Loucy (cell line): ENCODE data around the gene SMAD7.

Experiments
- H2AFZ ChIP-seq: fragments of 200-600 bp; sonication (generic); 2 replicates; pipeline ENCODE4 v1.6.0; 2016; ENCODE audit warnings: antibody characterized with exemption, mild to moderate bottlenecking, low read length, moderate library complexity
- H3F3A ChIP-seq: fragments of 200-600 bp; 2 replicates; pipeline ENCODE4 v1.6.0; 2016; ENCODE audit warnings: antibody characterized with exemption, low read depth, mild to moderate bottlenecking
- H3K27me3 ChIP-seq: fragments of 200-600 bp; sonication (generic); 2 replicates; pipeline ENCODE4 v1.6.1; 2014; ENCODE audit warnings: low read length, mild to moderate bottlenecking; ENCODE audit not compliant: insufficient read depth, poor library complexity, severe bottlenecking
- H3K36me3 ChIP-seq: fragments of 200-600 bp; sonication (generic); 2 replicates; pipeline ENCODE4 v1.6.1; 2016; ENCODE audit warnings: low read length; ENCODE audit not compliant: insufficient read depth
- H3K4me1 ChIP-seq: fragments of 200-600 bp; sonication (generic); 2 replicates; pipeline ENCODE4 v1.5.1; 2014; ENCODE audit warnings: low read length, mild to moderate bottlenecking; ENCODE audit not compliant: insufficient read depth, poor library complexity, severe bottlenecking
- H3K4me2 ChIP-seq: fragments of 200-600 bp; sonication (generic); 2 replicates; pipeline ENCODE4 v1.6.0; 2014; ENCODE audit warnings: antibody characterized with exemption, low read length, low read depth, mild to moderate bottlenecking; ENCODE audit not compliant: poor library complexity, severe bottlenecking
- H3K4me3 ChIP-seq: fragments of 200-600 bp; sonication (generic); 2 replicates; pipeline ENCODE4 v1.5.1; 2014; ENCODE audit warnings: low read length, mild to moderate bottlenecking, mixed read lengths; ENCODE audit not compliant: poor library complexity, severe bottlenecking
- H3K79me2 ChIP-seq: fragments of 200-600 bp; sonication (generic); 2 replicates; pipeline ENCODE4 v1.6.1; 2014; ENCODE audit warnings: low read length; ENCODE audit not compliant: insufficient read depth
- H3K9ac ChIP-seq: fragments of 200-600 bp; sonication (generic); 2 replicates; pipeline ENCODE4 v1.6.0; 2014; ENCODE audit warnings: mild to moderate bottlenecking, low read depth, low read length, moderate library complexity; ENCODE audit not compliant: poor library complexity, severe bottlenecking
- H3K9me2 ChIP-seq: fragments of 200-600 bp; sonication (generic); replicated peaks from 2 replicates; pipeline ENCODE4 v1.6.1; 2016; ENCODE audit warnings: low read depth, low read length, mixed read lengths
- H3K9me3 ChIP-seq: fragments of 200-600 bp; sonication (generic); 2 replicates; pipeline ENCODE4 v1.6.1; 2014; ENCODE audit warnings: mild to moderate bottlenecking, antibody characterized with exemption, low read length, low read depth; ENCODE audit not compliant: insufficient read depth
- H4K20me1 ChIP-seq: fragments of 200-600 bp; sonication (generic); 2 replicates; pipeline ENCODE4 v1.6.0; 2014; ENCODE audit warnings: antibody characterized with exemption, low read length, mild to moderate bottlenecking; ENCODE audit not compliant: insufficient read depth, poor library complexity, severe bottlenecking
- EZH2phosphoT487 ChIP-seq: fragments of 200-600 bp; IDR thresholded peaks from 2 replicates; pipeline ENCODE4 v1.6.1; 2018; ENCODE audit warnings: antibody characterized with exemption, mild to moderate bottlenecking, moderate library complexity, borderline replicate concordance
- TF ChIP-seq, protein P1 (sequence below): fragments of 200-600 bp; sonication (generic); conservative IDR thresholded peaks from 2 replicates; pipeline ENCODE4 v1.5.1; 2014; ENCODE audit warnings: mild to moderate bottlenecking, antibody characterized with exemption, low read length

Gene SMAD7

DNA sequence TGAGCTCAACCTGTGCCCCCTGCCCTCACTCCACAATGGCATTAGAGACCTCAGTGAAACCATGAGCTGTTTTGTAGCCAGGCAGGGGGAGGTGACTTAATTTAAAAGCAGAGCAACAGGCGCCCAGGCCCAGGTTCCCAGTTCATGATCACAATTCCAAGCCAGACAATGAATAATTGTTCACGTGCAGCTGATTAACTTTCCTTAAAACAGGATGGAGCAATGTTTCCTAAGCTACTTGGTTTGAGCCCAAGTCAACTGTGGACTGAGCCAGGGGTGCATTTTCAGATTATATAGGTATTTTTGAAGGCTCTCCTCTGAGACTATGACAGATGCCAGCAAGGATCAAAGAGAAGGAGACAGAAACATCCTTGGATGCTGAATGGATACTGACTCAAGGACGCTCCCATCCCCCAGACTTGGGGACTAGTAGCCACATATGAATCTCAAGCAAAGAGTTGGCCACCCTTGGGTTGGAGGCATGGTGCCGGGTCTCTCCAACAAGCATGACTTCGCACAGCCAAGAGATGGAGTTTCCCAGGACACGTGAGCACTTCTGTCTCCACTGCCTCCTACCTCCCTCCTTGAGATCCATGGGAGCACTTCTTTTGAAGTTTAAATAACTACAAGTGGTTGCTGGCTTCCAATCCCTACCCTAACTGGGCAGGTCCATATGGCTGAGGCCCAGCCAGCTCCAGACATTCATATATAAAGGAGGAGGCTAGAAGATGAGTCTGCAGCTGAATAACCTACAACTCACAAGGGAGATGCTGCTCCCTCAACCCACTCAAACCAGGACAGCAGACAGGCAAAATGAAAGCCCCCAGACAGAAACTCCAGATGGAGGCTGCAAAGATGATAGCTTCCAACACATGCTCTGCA is 12.7 kb downstream of the SMAD7 start:
- Histone ChIP-seq H3K36me3 (peaks cover 72% of the 10 kb centered on the region), H4K20me1 (peaks cover 92% of the 10 kb centered on the region), H2AFZ (no peak overlapping the region), H3K27me3 (no peaks in the 10 kb centered on the region), H3K9ac (no peak overlapping the region), H3K79me2 (peaks cover 94% of the 10 kb centered on the region), H3K4me3 (no peak overlapping the region), H3K9me2 (no peaks in the 10 kb centered on the region), H3K9me3 (no peaks in the 10 kb centered on the region), H3F3A (peaks cover 11% of the 10 kb centered on the region), H3K4me2 (peak overlapping the region; percentile 30), H3K4me1 (peaks cover 73% of the 10 kb centered on the region)
- TF ChIP-seq EZH2phosphoT487: no peak
- TF ChIP-seq, protein P1, sequence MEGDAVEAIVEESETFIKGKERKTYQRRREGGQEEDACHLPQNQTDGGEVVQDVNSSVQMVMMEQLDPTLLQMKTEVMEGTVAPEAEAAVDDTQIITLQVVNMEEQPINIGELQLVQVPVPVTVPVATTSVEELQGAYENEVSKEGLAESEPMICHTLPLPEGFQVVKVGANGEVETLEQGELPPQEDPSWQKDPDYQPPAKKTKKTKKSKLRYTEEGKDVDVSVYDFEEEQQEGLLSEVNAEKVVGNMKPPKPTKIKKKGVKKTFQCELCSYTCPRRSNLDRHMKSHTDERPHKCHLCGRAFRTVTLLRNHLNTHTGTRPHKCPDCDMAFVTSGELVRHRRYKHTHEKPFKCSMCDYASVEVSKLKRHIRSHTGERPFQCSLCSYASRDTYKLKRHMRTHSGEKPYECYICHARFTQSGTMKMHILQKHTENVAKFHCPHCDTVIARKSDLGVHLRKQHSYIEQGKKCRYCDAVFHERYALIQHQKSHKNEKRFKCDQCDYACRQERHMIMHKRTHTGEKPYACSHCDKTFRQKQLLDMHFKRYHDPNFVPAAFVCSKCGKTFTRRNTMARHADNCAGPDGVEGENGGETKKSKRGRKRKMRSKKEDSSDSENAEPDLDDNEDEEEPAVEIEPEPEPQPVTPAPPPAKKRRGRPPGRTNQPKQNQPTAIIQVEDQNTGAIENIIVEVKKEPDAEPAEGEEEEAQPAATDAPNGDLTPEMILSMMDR: no peak; the same call in 1 of the 2 replicates

DNA sequence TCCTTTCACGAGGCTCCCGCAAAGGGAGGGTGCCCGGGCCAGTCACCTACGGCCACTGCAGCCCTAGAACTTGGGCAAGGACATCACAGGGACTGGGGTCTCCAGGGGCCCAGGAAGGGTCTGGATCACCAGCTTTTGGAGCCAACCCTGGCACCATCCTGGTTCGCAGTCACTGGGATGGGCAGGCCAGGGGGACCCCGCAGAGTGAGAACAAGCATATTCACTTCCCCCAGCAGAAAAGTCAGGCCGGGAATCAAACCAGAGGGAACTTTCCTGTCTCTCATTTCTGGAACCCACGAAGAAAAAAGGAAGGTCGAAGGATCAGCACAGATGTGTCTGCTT is 15.4 kb downstream of the SMAD7 start:
- TF ChIP-seq, protein P1: no peak
- TF ChIP-seq EZH2phosphoT487: no peak
- peaks cover 100% of the 10 kb centered on the region for H3K79me2 ChIP-seq
- H3K27me3 ChIP-seq: no peaks in the 10 kb centered on the region
- H3K9ac ChIP-seq: peak overlapping the region; percentile 52
- peak overlapping the region; percentile 60 for H3K4me2 ChIP-seq
- no peak overlapping the region for H3K4me3 ChIP-seq
- no peaks in the 10 kb centered on the region for H3K9me2 ChIP-seq
- H3K4me1 ChIP-seq: peaks cover 72% of the 10 kb centered on the region
- H3K36me3 ChIP-seq: peaks cover 70% of the 10 kb centered on the region
- no peaks in the 10 kb centered on the region for H3K9me3 ChIP-seq
- peaks cover 98% of the 10 kb centered on the region for H4K20me1 ChIP-seq
- no peak overlapping the region for H2AFZ ChIP-seq
- H3F3A ChIP-seq: no peaks in the 10 kb centered on the region

DNA sequence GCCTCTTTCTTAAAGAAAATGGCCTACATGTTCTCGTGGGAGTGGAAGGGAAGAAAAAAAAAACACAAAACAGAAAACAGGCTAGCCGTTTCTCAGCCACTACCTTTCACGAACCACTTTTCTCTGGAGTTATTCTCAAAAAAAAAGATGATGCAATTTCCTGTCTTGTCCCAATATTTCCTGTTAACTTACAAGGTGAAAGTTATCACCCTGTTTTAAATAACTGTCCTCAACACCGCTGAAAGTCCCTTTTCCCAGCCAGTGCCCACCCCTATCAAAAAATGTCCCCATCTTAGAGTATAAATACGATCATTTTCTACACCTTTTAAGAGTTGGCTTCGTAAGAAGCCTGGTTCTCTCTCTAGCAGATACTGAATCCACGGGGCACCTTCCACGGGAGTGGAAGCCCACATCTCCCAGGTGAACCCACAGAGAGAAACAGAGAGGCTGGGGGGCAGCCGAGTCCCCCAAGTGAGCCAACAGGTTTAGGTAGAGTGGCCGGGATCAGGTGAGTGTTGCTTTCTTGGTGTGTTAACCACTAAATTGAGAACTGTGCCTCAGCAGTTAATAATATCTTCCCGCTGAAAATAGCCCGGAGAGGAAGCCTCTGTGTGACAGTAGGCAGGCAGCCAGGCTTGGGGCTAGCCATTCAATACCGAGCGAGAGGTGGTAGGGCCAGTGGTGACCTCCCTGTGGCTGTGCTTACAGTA is 15.9 kb downstream of the SMAD7 start:
- Histone ChIP-seq H3F3A (no peaks in the 10 kb centered on the region), H3K9ac (peak overlapping the region; percentile 52), H2AFZ (no peak overlapping the region), H3K27me3 (no peaks in the 10 kb centered on the region), H4K20me1 (peaks cover 98% of the 10 kb centered on the region), H3K4me1 (peaks cover 72% of the 10 kb centered on the region), H3K79me2 (peaks cover 100% of the 10 kb centered on the region), H3K9me3 (no peaks in the 10 kb centered on the region), H3K4me3 (peak overlapping the region; percentile 49), H3K9me2 (no peaks in the 10 kb centered on the region), H3K4me2 (peak overlapping the region; percentile 60), H3K36me3 (peaks cover 65% of the 10 kb centered on the region)
- no peak for TF ChIP-seq EZH2phosphoT487
- TF ChIP-seq, protein P1: no peak
